HT-29 (cell line): ENCODE results near the gene PPCDC. TPM values are rescaled to one million over a fixed set of nuclear protein-coding genes. Genes with fewer than 3 reads are reported as not detected.
A peak's percentile ranks its signal among the peaks of the same experiment; 100 is the strongest.
"Not testable (repeated sequence)": the region's sequence is repeated elsewhere in the genome, so short reads cannot be mapped to it uniquely, and the experiment has no call there.

Experiments used
- DNase-seq: peaks from one replicate; pipeline ENCODE4 v3.0.0-alpha.2; 2015; ENCODE audit warnings: low spot score
- total RNA-seq: library from RNA; depleted of rRNA; stranded (reverse); fragments of >200 nt; shearing (Covaris generic); gene quantifications from 2 replicates; pipeline ENCODE4 v1.2.3, GENCODE V29; 2014

The PPCDC gene
- total RNA-seq, 1 experiment from 2014 or later = 26.9 TPM

DNA sequence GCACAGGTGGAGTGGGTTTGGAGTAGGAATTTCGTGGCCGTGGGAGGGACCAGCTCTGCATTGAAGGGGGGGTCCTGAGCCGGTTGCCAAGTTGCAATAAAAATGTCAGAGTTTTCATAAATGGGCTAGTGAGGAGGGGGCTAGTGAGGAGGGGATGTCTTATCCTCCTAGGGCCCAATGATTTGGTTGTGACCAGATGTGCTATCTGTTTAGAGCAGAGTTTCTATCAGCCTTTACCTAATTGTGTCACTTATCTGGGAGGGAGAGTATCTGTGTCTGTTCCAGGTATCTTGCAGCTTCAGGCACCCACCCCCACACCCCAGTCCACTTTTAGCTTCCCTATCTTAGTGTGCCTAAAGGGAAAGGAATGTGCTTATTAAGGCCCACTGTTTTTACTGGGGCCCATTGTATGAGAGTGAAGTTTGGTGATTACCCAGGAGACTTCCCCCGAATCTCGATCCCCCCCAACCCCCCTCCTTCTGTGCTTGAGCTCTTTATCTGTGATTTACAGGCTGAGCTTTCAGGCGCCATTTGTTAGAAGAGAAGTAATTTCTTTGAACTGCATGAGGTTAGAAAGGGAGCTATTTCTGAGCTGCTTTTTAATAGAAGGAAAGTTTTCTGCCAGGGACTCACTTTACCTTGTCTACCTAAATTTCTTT lies 42.6 kb downstream of the PPCDC start:
- no peak for DNase-seq

DNA sequence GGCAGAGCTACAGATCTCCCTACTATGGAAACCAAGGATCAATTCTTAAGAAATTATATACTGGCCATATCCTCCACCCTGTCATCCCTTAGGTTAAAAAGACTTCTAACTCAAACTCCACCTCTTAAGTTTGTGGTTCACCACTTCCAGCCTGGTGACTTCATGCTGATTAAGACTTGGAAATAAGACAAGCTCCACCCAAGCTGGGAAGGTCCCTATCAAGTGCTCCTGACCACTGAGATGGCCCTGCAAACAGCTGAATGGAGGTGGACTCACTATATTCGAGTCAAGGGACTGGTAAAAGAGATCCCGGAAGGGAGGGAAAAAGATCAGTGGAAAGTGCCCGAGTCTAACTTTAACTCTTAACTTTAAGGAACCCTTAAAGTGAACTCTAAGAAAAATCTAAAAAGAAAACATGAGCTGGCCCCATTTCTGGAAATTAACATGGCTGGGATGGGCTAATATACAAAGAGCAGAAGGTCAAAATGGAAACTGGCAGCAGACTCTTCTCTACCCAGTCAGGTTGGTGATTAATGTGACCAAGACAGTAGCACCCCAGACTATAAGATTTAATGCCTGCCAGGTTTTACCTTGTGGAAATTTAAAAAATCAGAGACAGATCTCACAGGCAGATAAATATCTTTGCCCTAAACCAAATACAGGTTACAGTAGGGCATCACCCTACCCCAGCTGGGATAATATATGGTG lies 43.9 kb downstream of the PPCDC start:
- peak; percentile 38 for DNase-seq

DNA sequence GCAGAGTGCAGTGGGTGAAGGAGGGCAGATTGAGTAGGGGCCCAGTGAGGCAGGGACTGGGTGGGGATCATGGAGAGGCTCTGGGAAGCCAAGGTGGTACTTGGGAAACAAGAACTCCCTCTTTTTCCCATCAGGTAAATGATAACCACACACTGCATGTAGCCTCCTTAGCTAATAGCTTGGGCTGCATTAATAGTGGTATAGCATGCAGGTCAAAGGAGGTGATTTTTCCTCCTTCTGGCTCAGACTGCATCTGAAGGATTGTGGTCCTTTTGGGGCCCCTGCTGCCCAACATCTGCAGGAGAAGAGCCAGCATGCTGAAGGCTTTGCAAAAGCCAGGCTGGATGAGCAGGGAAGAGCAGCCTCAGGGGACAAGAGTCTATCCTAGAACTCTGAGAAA lies 45.4 kb downstream of the PPCDC start:
- DNase-seq = no peak

DNA sequence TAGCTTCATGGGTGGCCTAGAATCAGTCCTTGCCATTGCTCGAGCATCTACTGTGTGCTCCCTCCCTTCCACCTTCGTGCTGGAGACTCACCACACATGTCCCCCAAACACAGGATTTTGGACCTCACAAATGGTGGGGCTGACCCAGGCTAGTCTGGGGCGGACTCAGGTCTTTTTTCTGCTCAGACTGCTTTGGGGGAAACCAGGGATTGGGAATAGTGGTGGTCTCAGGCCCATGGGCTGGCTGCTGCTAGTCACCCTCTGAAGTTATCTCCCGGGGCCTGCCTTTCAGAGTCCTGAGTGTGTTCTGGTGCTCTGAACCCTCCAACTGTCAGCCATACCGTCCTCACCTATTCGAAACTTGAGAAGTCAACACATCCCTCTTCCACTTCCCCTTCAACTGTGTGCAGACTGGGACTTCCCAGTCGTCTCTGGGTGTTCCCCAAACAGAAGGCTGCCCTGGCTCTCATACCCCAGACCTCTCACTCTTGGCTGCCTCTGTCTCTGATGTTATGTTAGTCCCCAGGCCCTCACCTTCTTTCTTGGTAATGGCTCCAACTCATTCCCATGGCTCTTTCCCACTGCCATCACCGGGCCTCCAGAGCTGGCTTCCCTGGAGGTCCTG lies 46.0 kb downstream of the PPCDC start:
- no peak for DNase-seq

DNA sequence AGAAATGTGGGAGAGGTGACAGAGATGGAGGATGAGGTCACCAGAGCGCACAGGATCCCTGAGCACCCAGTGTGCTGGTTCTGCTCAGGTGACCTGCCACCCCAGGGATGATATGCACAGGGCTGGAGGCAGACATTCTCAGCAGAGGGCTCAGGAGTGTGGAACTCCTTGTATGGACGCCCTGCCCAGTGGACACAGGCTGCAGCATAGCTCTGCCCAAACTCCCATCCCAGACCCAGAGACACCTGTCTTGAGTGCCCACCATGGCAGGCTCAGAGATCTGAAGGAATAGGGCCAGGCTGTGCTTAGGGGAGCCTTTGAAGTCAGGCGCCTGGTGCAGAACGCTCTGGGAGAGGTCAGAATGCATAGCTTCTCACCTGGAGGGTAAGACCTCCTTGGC lies 47.3 kb downstream of the PPCDC start:
- no peak for DNase-seq

DNA sequence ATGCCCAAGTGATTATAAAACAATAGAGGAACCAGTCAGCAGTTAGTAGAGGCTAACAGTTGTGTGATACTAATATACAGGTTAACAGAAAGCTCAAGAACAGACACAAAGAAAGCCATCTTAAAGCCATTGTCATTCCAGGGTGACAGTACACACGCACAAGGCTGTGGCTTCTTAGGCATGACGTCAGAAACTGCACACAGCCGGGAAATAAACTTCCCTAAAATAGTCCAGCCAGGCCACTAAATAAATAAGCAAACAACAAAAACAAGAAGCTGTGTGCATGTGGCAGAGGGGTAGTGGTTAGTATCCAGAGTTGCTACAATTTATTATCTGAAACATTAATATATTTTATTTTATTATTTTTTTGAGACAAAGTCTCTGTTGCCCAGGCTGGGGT lies 49.8 kb downstream of the PPCDC start:
- DNase-seq = no peak

DNA sequence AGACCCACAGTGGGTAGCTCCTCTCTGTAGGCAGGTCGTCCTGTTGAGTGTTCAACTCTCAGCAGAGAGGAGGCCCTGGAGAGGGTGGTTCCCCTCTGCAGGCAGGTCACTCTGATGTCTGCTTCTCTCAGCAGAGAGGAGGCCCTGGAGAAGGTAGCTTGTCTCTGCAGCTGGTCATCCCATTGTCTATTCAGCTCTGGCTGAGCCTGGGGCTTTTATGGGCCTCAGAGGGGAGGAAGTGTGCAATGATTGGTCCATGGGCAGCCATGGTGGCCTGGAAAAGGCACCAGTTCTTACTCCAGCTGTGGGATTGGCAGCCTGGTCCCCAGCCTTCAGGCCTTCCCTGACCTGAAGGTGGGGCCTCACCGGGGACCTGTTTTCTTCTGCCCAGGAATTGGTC lies 52.9 kb downstream of the PPCDC start:
- no peak for DNase-seq

DNA sequence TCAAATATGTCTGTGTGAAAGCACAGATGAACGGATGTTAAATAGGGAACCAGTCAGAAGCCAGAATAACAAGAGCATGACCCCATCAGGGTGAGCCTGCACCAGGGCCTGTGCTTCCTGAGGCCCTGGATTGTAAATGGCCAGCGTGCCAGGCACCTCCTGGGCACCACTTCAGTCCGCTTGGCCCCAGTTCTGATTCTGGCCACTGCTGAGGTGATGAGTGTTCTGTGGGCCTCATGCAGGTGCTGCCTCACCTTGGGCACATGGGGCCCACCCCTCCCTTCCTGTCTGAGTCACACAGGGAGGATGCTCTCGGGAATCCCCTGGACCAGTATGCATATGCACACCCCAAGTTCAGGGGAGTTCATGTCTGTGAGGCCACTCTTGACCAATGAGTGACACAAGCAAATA lies 54.2 kb downstream of the PPCDC start:
- DNase-seq = not testable (repeated sequence)

DNA sequence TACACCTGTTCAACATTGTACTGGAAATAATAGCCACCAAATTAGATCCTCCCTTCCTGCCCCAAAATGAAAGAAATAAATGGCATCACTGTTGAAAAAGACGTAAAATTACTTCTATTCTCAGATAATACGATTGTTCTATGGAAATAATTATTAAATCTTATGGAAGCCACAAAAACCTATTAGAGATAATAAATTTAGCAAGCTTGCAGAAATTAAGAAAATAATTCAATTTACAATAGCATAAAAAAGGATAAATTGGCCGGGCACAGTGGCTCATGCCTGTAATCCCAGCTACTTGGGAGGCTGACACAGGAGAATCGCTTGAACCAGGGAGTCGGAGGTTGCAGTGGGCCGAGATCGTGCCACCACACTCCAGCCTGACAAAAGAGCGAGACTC lies 57.8 kb downstream of the PPCDC start:
- DNase-seq = no peak

DNA sequence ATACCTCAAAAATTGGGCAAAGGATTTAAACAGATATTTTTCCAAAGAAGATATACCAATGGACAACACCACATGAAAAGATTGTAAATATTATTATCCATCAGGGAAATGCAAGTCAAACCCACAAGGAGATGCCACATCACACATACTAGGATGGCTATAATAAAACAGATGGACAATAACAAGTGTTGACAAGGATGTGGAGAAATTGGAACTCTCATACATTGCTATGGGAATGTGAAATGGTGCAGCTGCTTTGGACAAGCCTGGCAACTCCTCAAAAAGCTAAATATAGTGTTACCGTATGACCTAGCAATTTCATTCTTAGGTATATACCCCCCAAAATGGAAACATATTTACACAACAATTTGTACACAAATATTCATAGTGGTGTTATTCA lies 59.3 kb downstream of the PPCDC start:
- no peak for DNase-seq

DNA sequence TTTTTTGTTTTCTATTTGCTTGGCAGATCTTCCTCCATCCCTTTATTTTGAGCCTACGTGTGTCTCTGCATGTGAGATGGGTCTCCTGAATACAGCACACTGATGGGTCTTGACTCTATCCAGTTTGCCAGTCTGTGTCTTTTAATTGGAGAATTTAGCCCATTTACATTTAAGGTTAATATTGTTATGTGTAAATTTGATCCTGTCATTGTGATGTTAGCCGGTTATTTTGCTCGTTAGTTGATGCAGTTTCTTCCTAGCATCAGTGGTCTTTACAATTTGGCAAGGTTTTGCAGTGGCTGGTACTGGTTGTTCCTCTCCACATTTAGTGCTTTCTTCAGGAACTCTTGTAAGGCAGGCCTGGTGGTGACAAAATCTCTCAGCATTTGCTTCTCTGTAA lies 62.3 kb downstream of the PPCDC start:
- not testable (repeated sequence) for DNase-seq

DNA sequence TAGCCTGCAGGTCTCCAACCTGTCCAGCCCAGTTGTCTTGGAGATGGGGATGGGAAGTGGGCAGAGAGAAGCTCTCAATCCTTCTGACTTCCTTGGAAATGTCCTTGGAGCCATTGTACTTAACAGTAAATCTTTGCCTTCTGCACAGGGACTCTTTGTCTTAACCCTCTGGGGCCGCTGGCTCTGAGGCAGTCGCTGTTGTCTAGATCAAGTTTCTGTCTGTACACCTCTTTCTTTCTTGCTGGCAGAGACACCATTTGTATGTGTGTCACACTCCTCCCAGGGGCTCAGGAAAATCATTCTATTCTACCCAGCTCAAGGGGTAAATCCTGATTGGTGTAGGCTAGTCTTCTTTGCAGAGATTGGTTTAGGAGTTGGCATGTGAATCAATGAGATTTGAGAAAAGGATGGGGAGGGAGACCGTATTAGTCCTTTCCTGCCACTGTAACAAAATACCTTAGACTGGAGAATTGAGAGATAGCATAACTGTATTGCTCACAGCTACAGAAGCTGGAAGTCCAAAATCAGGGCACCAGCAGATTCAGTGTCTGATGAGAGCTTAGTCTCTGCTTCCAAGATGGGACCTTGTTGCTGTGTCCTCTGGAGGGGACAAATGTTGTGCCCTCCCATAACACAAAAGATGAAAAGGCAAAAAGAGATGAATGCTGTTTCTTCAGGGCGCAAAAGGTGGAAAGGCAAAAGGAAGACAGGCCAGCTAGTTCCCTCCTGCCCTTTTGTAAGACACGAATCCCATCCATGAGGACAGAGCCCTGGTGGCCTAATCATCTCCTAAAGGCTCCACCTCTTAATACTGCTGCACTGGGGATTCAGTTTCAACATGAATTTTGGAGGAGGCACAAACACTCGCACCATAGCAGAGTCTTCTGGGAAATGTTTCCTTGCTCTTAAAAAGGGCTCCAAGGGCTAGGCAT lies 66.3 kb downstream of the PPCDC start:
- no peak for DNase-seq

DNA sequence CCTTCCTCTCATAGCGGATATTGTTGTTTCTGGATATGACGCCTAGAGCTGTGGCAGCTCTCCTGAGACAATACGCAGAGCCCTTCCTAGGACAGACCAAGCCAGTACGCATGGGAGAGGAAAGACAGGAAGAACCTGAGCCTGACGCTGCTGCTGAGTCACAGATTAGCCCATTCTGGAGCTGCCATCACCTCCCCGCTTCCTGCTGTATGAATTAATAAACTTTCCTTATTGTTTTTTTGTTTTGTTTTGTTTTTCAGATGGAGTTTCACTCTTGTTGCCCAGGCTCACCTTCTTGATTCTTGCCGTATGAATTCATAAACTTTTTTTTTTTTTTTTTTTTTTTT lies 67.0 kb downstream of the PPCDC start:
- DNase-seq = no peak

DNA sequence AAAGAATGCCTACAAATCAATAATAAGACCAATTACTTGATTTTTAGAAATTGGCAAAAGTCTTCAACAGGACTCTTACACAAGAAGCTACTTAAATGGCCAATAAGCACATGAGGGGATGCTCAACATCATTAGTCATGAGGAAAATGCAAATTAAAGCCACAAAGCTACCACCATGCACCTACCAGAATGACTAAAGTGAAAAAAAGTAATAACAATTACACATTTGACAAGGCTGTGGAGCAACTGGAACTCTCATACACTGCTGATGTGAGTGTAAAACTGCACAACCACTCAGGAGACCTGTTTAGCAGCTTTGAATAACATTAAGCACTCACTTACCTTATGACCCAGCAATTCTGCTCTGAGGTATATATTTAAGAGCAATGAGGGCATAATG lies 68.4 kb downstream of the PPCDC start:
- no peak for DNase-seq

DNA sequence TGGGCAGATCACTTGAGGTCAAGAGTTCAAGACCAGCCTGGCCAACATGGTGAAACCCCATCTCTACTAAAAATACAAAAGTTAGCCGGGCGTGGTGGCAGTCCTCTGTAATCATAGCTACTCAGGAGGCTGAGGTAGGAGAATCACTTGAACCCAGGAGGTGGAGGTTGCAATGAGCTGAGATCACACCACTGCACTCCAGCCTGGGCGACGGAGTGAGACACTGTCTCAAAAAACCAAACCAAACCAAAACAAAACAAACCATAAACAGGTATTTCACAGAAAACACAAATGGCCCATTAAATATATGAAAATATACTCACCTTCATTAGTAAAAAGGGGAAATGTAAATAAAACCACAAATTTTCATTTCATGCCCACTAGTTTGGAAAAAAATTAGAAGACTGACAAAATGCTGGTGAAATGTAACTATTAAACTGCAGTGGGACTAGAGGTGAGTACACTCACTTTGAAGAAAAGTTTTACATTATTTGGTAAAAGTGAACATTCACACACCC lies 71.6 kb downstream of the PPCDC start:
- DNase-seq = not testable (repeated sequence)

DNA sequence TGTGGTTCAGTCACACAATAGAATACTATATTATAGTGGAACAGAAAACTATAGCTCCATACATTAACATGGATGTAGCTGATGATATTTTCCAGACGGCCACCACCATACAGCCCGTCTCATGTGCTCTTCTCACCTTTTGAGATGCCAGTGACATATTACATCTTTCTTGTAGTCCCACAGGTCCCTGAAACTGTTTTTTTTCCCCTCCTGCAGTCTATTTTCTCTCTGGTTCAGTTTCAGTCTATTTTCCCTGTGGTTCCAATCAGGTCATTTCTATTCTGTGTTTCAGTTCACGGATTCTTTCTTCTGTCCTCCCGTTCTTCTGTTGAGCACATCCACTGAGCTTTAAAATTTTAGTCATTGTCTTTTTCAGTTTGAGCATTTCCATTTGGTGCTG lies 72.2 kb downstream of the PPCDC start:
- no peak for DNase-seq

DNA sequence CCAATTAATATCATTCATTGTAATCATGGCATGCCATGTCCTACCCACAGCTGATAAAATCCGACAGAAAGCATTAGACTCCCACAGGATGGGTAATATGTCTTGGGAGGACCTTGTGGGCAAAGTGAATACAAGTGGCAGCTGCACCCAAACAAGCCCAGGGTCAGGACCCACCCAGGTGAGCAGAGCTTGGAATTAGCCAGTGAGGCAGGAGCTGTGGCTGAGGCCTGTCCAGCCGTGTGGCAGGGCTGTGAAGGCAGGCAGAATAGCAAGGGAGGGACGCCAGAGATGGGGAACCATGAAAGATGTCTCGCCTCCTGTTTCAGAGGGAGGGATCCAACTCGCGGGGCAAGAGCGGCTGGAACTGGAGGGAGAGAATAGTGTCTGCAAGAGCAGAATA lies 74.5 kb downstream of the PPCDC start:
- DNase-seq = no peak

DNA sequence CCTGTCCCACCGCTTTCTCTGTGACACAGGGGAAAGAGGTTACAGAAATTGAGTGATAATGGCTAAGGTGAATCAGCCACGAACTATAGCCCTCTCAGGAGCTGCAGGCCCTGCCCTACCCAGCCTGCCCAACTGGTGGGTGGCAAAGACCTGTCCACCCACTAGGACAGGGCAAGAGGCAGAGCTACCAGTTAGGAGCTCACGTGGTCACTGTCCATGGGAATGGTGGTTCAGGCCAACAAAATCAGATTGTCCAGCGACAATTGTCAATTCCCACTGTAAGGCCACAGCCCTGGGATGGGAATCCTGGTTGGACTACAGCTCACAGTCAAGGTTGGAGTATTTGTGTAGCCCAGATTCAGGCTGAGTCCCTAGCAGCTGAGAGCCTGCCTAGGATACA lies 75.0 kb downstream of the PPCDC start:
- no peak for DNase-seq
